ENCODE data around the gene FNBP1L. TPM values are rescaled to one million over a fixed set of nuclear protein-coding genes. Genes with fewer than 3 reads are reported as not detected.

The FNBP1L gene
- total RNA-seq, 1 experiment from 2014 or later: 72.7 TPM

DNA sequence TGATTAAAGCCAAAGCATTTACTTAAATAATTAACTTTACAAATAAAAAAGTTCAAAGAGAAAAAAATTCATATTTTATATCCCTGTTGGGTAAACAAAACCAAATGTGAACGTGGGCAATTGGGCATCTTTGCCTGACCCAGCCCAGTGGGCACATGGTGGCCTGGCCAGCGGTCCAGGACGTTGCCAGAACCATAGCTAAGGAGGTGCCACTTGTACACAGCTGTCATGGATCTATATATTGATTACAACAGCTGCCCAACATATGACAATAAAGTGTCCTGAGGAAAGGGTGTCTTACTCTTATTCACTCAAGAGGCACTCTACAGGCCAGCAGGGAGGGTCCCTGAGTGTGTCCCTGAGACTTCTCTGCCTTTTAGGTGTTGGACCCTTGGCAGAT lies 155.2 kb downstream of the FNBP1L start:
- H3K9me3 Mint-ChIP-seq (ENCODE audit: low read depth, unreplicated experiment): no peaks in the 10 kb centered on the region
- TF ChIP-seq, protein P1, sequence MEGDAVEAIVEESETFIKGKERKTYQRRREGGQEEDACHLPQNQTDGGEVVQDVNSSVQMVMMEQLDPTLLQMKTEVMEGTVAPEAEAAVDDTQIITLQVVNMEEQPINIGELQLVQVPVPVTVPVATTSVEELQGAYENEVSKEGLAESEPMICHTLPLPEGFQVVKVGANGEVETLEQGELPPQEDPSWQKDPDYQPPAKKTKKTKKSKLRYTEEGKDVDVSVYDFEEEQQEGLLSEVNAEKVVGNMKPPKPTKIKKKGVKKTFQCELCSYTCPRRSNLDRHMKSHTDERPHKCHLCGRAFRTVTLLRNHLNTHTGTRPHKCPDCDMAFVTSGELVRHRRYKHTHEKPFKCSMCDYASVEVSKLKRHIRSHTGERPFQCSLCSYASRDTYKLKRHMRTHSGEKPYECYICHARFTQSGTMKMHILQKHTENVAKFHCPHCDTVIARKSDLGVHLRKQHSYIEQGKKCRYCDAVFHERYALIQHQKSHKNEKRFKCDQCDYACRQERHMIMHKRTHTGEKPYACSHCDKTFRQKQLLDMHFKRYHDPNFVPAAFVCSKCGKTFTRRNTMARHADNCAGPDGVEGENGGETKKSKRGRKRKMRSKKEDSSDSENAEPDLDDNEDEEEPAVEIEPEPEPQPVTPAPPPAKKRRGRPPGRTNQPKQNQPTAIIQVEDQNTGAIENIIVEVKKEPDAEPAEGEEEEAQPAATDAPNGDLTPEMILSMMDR (IDR thresholded peaks at IDR 0.05; ENCODE audit: unreplicated experiment): no peak
- H3K27me3 Mint-ChIP-seq (ENCODE audit: unreplicated experiment): no peaks in the 10 kb centered on the region
- no peak for DNase-seq
- H3K36me3 Mint-ChIP-seq (ENCODE audit: insufficient read depth, unreplicated experiment): peaks cover 4% of the 10 kb centered on the region
- no peak overlapping the region for H3K27ac Mint-ChIP-seq (ENCODE audit: unreplicated experiment)
- no TSS peak for BruUV-seq (replicated peaks)
- CTCF ChIA-PET: no interaction called here
- peaks cover 55% of the 10 kb centered on the region for H3K4me1 Mint-ChIP-seq (ENCODE audit: low read depth, unreplicated experiment)
- intact Hi-C loops (cut with micrococcal nuclease; ENCODE audit: unreplicated experiment): no loop called here
- H3K4me3 Mint-ChIP-seq (ENCODE audit: low read depth, unreplicated experiment): no peak overlapping the region

GRCh38 chr1:93603601-93604000 lies 155.7 kb downstream of the FNBP1L start:
- intact Hi-C loops (cut with micrococcal nuclease; ENCODE audit: unreplicated experiment): no loop called here
- BruUV-seq (replicated peaks): no TSS peak
- no peak for DNase-seq
- CTCF ChIA-PET: no interaction called here
- H3K4me1 Mint-ChIP-seq (ENCODE audit: low read depth, unreplicated experiment): peaks cover 56% of the 10 kb centered on the region
- no peak overlapping the region for H3K27ac Mint-ChIP-seq (ENCODE audit: unreplicated experiment)
- H3K4me3 Mint-ChIP-seq (ENCODE audit: low read depth, unreplicated experiment): no peak overlapping the region
- H3K27me3 Mint-ChIP-seq (ENCODE audit: unreplicated experiment): no peaks in the 10 kb centered on the region
- TF ChIP-seq, protein P1 (IDR thresholded peaks at IDR 0.05; ENCODE audit: unreplicated experiment): no peak
- no peaks in the 10 kb centered on the region for H3K9me3 Mint-ChIP-seq (ENCODE audit: low read depth, unreplicated experiment)
- H3K36me3 Mint-ChIP-seq (ENCODE audit: insufficient read depth, unreplicated experiment): peaks cover 4% of the 10 kb centered on the region

Other genes starting within 250 kb of the FNBP1L start
- 51.1 and 51.5 TPM in 2 replicates for gene DR1, start 102.2 kb upstream of the FNBP1L start, total RNA-seq (2022)
- gene BCAR3, start 233.7 kb downstream of the FNBP1L start, total RNA-seq (2022): 15.6 and 15.7 TPM in 2 replicates